ENCODE measurements around the gene ZBTB44. TPM values are rescaled to one million over a fixed set of nuclear protein-coding genes. Genes with fewer than 3 reads are reported as not detected.
"Not testable (repeated sequence)": the region's sequence is repeated elsewhere in the genome, so short reads cannot be mapped to it uniquely, and the experiment has no call there.

ZBTB44 gene
- polyA plus RNA-seq, 1 of the 3 experiments (the other 2 are of a cell fraction), result 5.0 TPM

- TF ChIP-seq EZH2phosphoT487 (IDR thresholded peaks at IDR 0.05; ENCODE audit: borderline replicate concordance, low read depth) (no peak), FOXJ3 (CRISPR knock-in tag; IDR thresholded peaks at IDR 0.05) (no peak)
These were observed 68.4 kb downstream of the ZBTB44 start (continued) for GRCh38 chr11:130246270-130246669.

GRCh38 chr11:130245375-130245774 is 69.3 kb downstream of the ZBTB44 start:
- CTCF ChIA-PET; H3K27me3 ChIP-seq (ENCODE audit: insufficient read depth); POLR2A ChIA-PET; H3K4me2 ChIP-seq; H3K79me2 ChIP-seq (ENCODE audit: insufficient read depth); H3K9ac ChIP-seq; H3K4me1 ChIP-seq (ENCODE audit: control insufficient read depth in 1 of 2, insufficient read depth in 2 of 2, low read depth in 1 of 2, low read length in 1 of 2); H3K27ac ChIP-seq (ENCODE audit: low read depth in 2 of 2, low read length in 1 of 2); H3K4me3 ChIP-seq (ENCODE audit: low read depth in 2 of 2, low read length in 1 of 2); DNase-seq; H3K9me3 ChIP-seq; H3K9me2 ChIP-seq; H3K36me3 ChIP-seq (replicated peaks in 1 of 2; ENCODE audit: control insufficient read depth in 1 of 2, insufficient read depth in 2 of 2, low read length in 1 of 2); H3F3A ChIP-seq (replicated peaks; ENCODE audit: insufficient read depth); H4K20me1 ChIP-seq (ENCODE audit: insufficient read depth); H2AFZ ChIP-seq (ENCODE audit: low read depth): not testable (repeated sequence)
- 94% methylated on average over 6 of the region's 6 CpGs for WGBS (ENCODE audit: low lambda C conversion rate)

GRCh38 chr11:130244848-130245247 is 69.9 kb downstream of the ZBTB44 start:
- Histone ChIP-seq H3K9me2 (no peaks in the 10 kb centered on the region), H3K27ac (ENCODE audit: low read depth in 2 of 2, low read length in 1 of 2) (no peak overlapping the region), H3K9ac (no peak overlapping the region), H3K4me3 (ENCODE audit: low read depth in 2 of 2, low read length in 1 of 2) (no peak overlapping the region), H3F3A (replicated peaks; ENCODE audit: insufficient read depth) (peaks cover 4% of the 10 kb centered on the region), H4K20me1 (ENCODE audit: insufficient read depth) (no peaks in the 10 kb centered on the region), H3K9me3 (no peaks in the 10 kb centered on the region), H3K4me2 (no peak overlapping the region), H3K4me1 (ENCODE audit: control insufficient read depth in 1 of 2, insufficient read depth in 2 of 2, low read depth in 1 of 2, low read length in 1 of 2) (no peaks in the 10 kb centered on the region; a peak in 2 of 4 replicates), H3K36me3 (replicated peaks in 1 of 2; ENCODE audit: control insufficient read depth in 1 of 2, insufficient read depth in 2 of 2, low read length in 1 of 2) (no peaks in the 10 kb centered on the region), H3K27me3 (ENCODE audit: insufficient read depth) (no peaks in the 10 kb centered on the region), H3K79me2 (ENCODE audit: insufficient read depth) (no peaks in the 10 kb centered on the region), H2AFZ (ENCODE audit: low read depth) (no peak overlapping the region)
- no peak for DNase-seq
- TF ChIP-seq GABPA (IDR thresholded peaks at IDR 0.05; ENCODE audit: low read depth) (no peak), RFX5 (IDR thresholded peaks at IDR 0.05; ENCODE audit: low read length) (no peak), POLR2AphosphoS5 (IDR thresholded peaks at IDR 0.05; ENCODE audit: low read depth, low read length) (no peak), SIN3A (IDR thresholded peaks at IDR 0.05; ENCODE audit: borderline replicate concordance, low read depth, low read length) (no peak), JUND (IDR thresholded peaks at IDR 0.05) (no peak), USF2 (IDR thresholded peaks at IDR 0.05; ENCODE audit: borderline replicate concordance, low read depth, low read length) (no peak), CHD2 (IDR thresholded peaks at IDR 0.05; ENCODE audit: low read length, partially characterized antibody) (no peak), MXI1 (IDR thresholded peaks at IDR 0.05; ENCODE audit: low read depth, low read length) (no peak), ZBTB33 (IDR thresholded peaks at IDR 0.05; ENCODE audit: borderline replicate concordance, low read depth) (no peak), NFIC (IDR thresholded peaks at IDR 0.05; ENCODE audit: borderline replicate concordance) (no peak), TCF12 (IDR thresholded peaks at IDR 0.05) (no peak), CTCF (IDR thresholded peaks at IDR 0.05) (no peak), EP300 (IDR thresholded peaks at IDR 0.05; ENCODE audit: borderline replicate concordance in 1 of 2, low read depth in 1 of 2, low read length in 1 of 2) (no peak), GATA2 (CRISPR knock-in tag; IDR thresholded peaks at IDR 0.05) (no peak), RXRA (IDR thresholded peaks at IDR 0.05; ENCODE audit: borderline replicate concordance, low read depth) (no peak), NRF1 (IDR thresholded peaks at IDR 0.05; ENCODE audit: low read depth, low read length) (no peak), ELF1 (IDR thresholded peaks at IDR 0.05) (no peak), RCOR1 (IDR thresholded peaks at IDR 0.05; ENCODE audit: low read length) (no peak)
- ChIA-PET CTCF (no interaction called here), POLR2A (no interaction called here)
- WGBS (ENCODE audit: low lambda C conversion rate), result 96% methylated on average over 3 of the region's 3 CpGs

All from SK-N-SH (cell line).